ENCODE results near the gene GSAP. TPM values are rescaled to one million over a fixed set of nuclear protein-coding genes. Genes with fewer than 3 reads are reported as not detected.

Gene GSAP
- total and polyA plus RNA-seq, 4 donors, result 3.7 to 24.1 (median 8.0) TPM

Other genes starting within 250 kb of the GSAP start
- gene FGL2, start 216.5 kb downstream of the GSAP start, total RNA-seq, result 100 to 1,000 TPM; 208 to 246 TPM
- 100 to 1,000 TPM; 104 to 117 TPM for gene FGL2, start 216.5 kb downstream of the GSAP start, polyA plus RNA-seq
- 100 to 1,000 TPM in 1 of 2 donors, 10 to 100 TPM in 1; 96.5 to 128 TPM for gene PTPN12, start 120.9 kb upstream of the GSAP start, total RNA-seq
- gene PTPN12, start 120.9 kb upstream of the GSAP start, polyA plus RNA-seq, result 10 to 100 TPM; 54.0 to 60.5 TPM